ENCODE data around the gene MAPK9. TPM values are rescaled to one million over a fixed set of nuclear protein-coding genes. Genes with fewer than 3 reads are reported as not detected.
A peak's percentile ranks its signal among the peaks of the same experiment; 100 is the strongest.

Gene MAPK9
- 34.4 TPM for total RNA-seq

- ATAC-seq (peak; percentile 90), DNase-seq (ENCODE audit: low spot score) (peak; percentile 90)
- intact Hi-C loops (cut with DNase I): no loop called here
These were observed at the start of gene MAPK9 for GRCh38 chr5:180291943-180292831. Gene MAPK9 (minus strand): TSS chr5:180292083. CDS start chr5:180280561, 11,522 bp downstream.

GRCh38 chr5:180341595-180341994 is 49.7 kb upstream of the MAPK9 start:
- no peak for ATAC-seq
- intact Hi-C loops (cut with DNase I): no loop called here
- DNase-seq (ENCODE audit: low spot score): no peak

GRCh38 chr5:180340856-180341255 is 49.0 kb upstream of the MAPK9 start:
- DNase-seq (ENCODE audit: low spot score) (no peak), ATAC-seq (no peak)
- intact Hi-C loops (cut with DNase I): no loop called here

GRCh38 chr5:180339583-180340183 is 47.8 kb upstream of the MAPK9 start:
- intact Hi-C loops (cut with DNase I): no loop called here
- ATAC-seq (no peak), DNase-seq (ENCODE audit: low spot score) (no peak)

GRCh38 chr5:180338001-180338707 is 46.3 kb upstream of the MAPK9 start:
- DNase-seq (ENCODE audit: low spot score): no peak
- no peak for ATAC-seq
- intact Hi-C loops (cut with DNase I): no loop called here

GRCh38 chr5:180336234-180337020 is 44.5 kb upstream of the MAPK9 start:
- DNase-seq (ENCODE audit: low spot score) (no peak), ATAC-seq (no peak)
- intact Hi-C loops (cut with DNase I): no loop called here

- ATAC-seq (no peak), DNase-seq (ENCODE audit: low spot score) (no peak)
- intact Hi-C loops (cut with DNase I): no loop called here
These were observed 43.8 kb upstream of the MAPK9 start for GRCh38 chr5:180335614-180336233.

GRCh38 chr5:180334751-180335613 is 43.1 kb upstream of the MAPK9 start:
- intact Hi-C loops (cut with DNase I): no loop called here
- DNase-seq (ENCODE audit: low spot score) (no peak), ATAC-seq (no peak)

- ATAC-seq (no peak), DNase-seq (ENCODE audit: low spot score) (no peak)
- intact Hi-C loops (cut with DNase I): no loop called here
These were observed 42.3 kb upstream of the MAPK9 start for GRCh38 chr5:180334176-180334575.

GRCh38 chr5:180333661-180334060 is 41.8 kb upstream of the MAPK9 start:
- ATAC-seq: no peak
- no peak for DNase-seq (ENCODE audit: low spot score)
- intact Hi-C loops (cut with DNase I): no loop called here

- ATAC-seq (no peak), DNase-seq (ENCODE audit: low spot score) (no peak)
- intact Hi-C loops (cut with DNase I): no loop called here
These were observed 41.0 kb upstream of the MAPK9 start for GRCh38 chr5:180332861-180333260.

- intact Hi-C loops (cut with DNase I): no loop called here
- no peak for ATAC-seq
- DNase-seq (ENCODE audit: low spot score): no peak
These were observed 40.2 kb upstream of the MAPK9 start for GRCh38 chr5:180332051-180332517.

- intact Hi-C loops (cut with DNase I): no loop called here
- ATAC-seq: peak; percentile 35
- no peak for DNase-seq (ENCODE audit: low spot score)
These were observed 39.7 kb upstream of the MAPK9 start for GRCh38 chr5:180331647-180331950.

GRCh38 chr5:180330810-180331646 is 39.1 kb upstream of the MAPK9 start:
- DNase-seq (ENCODE audit: low spot score) (no peak), ATAC-seq (peak; percentile 92)
- intact Hi-C loops (cut with DNase I): no loop called here

GRCh38 chr5:180330270-180330648 is 38.4 kb upstream of the MAPK9 start:
- ATAC-seq (no peak), DNase-seq (ENCODE audit: low spot score) (no peak)
- intact Hi-C loops (cut with DNase I): no loop called here

- no peak for ATAC-seq
- intact Hi-C loops (cut with DNase I): no loop called here
- DNase-seq (ENCODE audit: low spot score): no peak
These were observed 37.9 kb upstream of the MAPK9 start for GRCh38 chr5:180329606-180330269.

- intact Hi-C loops (cut with DNase I): no loop called here
- no peak for DNase-seq (ENCODE audit: low spot score)
- ATAC-seq: no peak
These were observed 37.2 kb upstream of the MAPK9 start for GRCh38 chr5:180329138-180329435.
